Activated naive CD4-positive, alpha-beta T cell treated with anti-CD3 and anti-CD28 coated beads, Interleukin-2, amount 10 ng/mL, durations not matched to agents 7 days and 5 days (primary cell): ENCODE measurements around the gene SPIRE1.

Source experiments
- CTCF ChIA-PET: fragments of 350-600 bp; sonication (Branson Sonifier 250); formaldehyde crosslinking; loops from one replicate; lab custom pipeline; 2021; ENCODE audit warnings: antibody characterized with exemption; lab: Charles Lee
- DNase-seq: peaks from one replicate; pipeline ENCODE4 v3.0.0-alpha.2; 2020
- H3K27ac Mint-ChIP-seq: one replicate; pipeline ENCODE4 v1.8.0; 2021; ENCODE audit warnings: mild to moderate bottlenecking, moderate library complexity, mixed read lengths
- H3K27me3 Mint-ChIP-seq: one replicate; pipeline ENCODE4 v1.8.0; 2021; ENCODE audit warnings: mild to moderate bottlenecking, mixed read lengths
- H3K36me3 Mint-ChIP-seq: one replicate; pipeline ENCODE4 v1.8.0; 2021; ENCODE audit warnings: mixed read lengths
- H3K4me1 Mint-ChIP-seq: one replicate; pipeline ENCODE4 v1.8.0; 2021; ENCODE audit warnings: mixed read lengths
- H3K4me3 Mint-ChIP-seq: one replicate; pipeline ENCODE4 v1.8.0; 2021; ENCODE audit warnings: mild to moderate bottlenecking, moderate library complexity, mixed read lengths
- H3K9me3 Mint-ChIP-seq: one replicate; pipeline ENCODE4 v1.8.0; 2021; ENCODE audit warnings: mixed read lengths

The SPIRE1 gene

GRCh38 chr18:12398625-12399024 is 259.3 kb downstream of the SPIRE1 start:
- no peaks in the 10 kb centered on the region for H3K9me3 Mint-ChIP-seq
- no peaks in the 10 kb centered on the region for H3K36me3 Mint-ChIP-seq
- CTCF ChIA-PET, result no interaction called here
- H3K27ac Mint-ChIP-seq, result no peak overlapping the region
- H3K4me1 Mint-ChIP-seq, result no peaks in the 10 kb centered on the region
- DNase-seq, result no peak
- peaks cover 71% of the 10 kb centered on the region for H3K27me3 Mint-ChIP-seq
- H3K4me3 Mint-ChIP-seq, result no peak overlapping the region

GRCh38 chr18:12397793-12398192 is 260.1 kb downstream of the SPIRE1 start:
- Mint-ChIP-seq H3K27me3 (peaks cover 62% of the 10 kb centered on the region), H3K4me3 (no peak overlapping the region), H3K27ac (no peak overlapping the region), H3K36me3 (no peaks in the 10 kb centered on the region), H3K9me3 (no peaks in the 10 kb centered on the region), H3K4me1 (no peaks in the 10 kb centered on the region)
- DNase-seq, result no peak
- CTCF ChIA-PET, result interaction anchor here (1.5 kb wide), 1 partner anchor 264 kb away, joined by 3 read pairs; no protein-coding TSS in a partner anchor

DNA sequence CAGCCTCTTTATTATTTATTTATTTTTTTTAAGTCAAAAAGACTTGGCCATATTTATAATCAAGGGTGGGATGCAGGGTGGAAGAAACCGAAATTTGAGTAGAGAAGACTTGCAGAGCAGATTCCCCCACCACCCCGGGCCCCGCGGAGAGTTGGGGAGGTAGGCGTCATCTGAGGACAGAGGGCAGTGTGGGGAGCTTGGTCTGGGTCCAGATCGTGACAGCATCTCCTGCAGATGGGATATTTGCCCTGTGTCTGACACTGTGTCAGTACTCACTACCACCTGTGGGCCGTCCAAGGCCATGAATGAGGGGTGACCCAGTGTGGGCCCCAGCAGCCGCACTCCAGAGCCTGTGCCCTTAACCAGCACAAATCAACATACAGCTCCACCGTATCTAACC is 260.7 kb downstream of the SPIRE1 start:
- H3K4me1 Mint-ChIP-seq, result no peaks in the 10 kb centered on the region
- no peaks in the 10 kb centered on the region for H3K9me3 Mint-ChIP-seq
- H3K36me3 Mint-ChIP-seq, result no peaks in the 10 kb centered on the region
- H3K27ac Mint-ChIP-seq, result no peak overlapping the region
- no peak overlapping the region for H3K4me3 Mint-ChIP-seq
- H3K27me3 Mint-ChIP-seq, result peaks cover 57% of the 10 kb centered on the region
- CTCF ChIA-PET, result interaction anchor here (1.5 kb wide), 1 partner anchor 265 kb away, joined by 3 read pairs; no protein-coding TSS in a partner anchor
- DNase-seq, result no peak
